HK-2 (cell line): ENCODE measurements around the gene TBC1D3G.
"Not testable (repeated sequence)": the region's sequence is repeated elsewhere in the genome, so short reads cannot be mapped to it uniquely, and the experiment has no call there.

Source experiments
- DNase-seq: peaks from one replicate; pipeline ENCODE4 v3.0.0-alpha.2; 2018; ENCODE audit not compliant: unreplicated experiment

The TBC1D3G gene

DNA sequence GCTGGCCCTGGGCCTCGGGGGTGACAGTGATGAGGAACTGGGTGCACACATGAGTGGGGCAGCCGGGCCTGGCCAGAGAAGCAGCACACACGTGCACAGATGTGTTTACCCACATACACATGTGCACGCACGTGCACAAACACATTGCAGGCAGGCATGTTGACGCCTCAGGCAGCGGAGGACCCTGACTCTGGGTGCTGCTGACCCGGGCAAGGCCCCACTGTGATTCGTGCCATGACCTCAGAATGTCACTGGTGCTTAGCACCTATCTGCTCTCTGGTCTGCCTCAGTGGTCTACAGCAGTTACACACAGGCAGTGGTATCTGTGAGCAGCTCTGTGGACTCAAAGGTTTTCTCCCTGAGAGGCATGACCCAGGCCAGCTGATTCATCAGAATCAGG is at the start of gene TBC1D3G:
TSS of gene TBC1D3G (plus strand) at position 301 of the 400 bp plus-strand sequence. CDS start 1,528 bp downstream, outside the sequence.
- not testable (repeated sequence) for DNase-seq

DNA sequence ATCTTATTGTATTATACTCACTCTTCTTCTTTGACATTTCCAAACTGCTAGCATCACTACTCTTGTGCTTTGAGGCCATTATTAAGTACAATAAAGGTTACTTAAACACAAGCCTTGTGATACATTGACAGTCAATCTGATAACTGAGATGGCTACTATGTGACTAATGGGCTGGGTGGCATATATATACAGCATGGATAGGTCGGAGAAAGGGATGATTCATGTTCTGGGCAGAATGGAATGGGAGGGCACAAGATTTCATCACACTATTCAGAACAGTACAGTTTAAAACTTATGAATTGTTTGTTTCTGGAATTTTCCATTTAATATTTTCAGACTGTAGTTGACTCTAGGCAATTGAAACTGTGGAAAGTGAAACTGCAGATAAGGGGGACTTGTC is 40.4 kb upstream of the TBC1D3G start:
- not testable (repeated sequence) for DNase-seq

DNA sequence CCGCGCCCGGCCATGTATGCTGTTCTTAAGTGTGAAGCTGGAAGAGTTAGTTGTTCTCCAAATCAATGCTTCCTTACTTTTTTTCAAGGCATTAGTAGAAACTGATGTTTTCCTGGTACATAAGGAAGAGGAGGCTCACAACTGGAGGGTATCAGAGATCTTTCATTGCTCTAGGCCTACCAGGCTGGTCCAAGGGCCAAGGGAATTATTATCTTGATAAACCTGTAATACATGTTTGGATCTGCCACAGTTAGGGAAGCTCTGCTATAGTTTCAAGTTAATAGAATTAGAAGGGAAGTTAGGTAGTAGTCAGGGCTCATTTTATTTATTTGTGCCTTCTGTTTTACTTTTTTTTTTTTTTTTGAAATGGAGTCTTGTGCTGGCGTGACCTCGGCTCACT is 39.5 kb upstream of the TBC1D3G start:
- not testable (repeated sequence) for DNase-seq

DNA sequence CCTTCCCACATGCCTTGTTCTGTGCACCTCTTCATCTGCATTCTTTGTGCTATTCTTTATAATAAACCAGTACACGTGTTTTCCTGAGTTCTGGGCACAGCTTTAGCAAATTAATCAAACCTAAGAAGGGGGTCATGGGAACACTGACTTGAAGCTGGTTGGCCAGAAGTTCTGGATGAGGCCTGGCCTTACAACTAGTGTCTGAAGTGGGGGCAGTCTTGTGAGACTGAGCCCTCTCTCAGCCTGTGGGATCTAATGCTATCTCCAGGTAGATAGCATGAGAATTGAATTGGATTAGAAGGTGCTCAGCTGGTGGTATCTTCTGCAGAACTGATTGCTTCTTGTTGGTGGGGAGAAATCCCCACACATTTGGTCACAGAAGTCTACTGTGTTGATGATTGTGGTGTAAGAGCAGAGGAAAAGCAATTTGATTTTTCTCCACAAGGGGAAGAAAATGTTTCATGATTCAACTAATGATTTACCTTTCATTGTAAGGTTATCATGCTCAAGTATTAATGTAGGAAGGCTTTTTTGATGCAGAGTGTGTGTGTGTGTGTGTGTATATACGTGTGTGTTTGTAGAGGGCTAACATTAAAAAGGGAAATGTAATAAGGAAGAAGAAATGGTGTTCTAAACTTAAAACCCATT is 33.6 kb upstream of the TBC1D3G start:
- DNase-seq = not testable (repeated sequence)

DNA sequence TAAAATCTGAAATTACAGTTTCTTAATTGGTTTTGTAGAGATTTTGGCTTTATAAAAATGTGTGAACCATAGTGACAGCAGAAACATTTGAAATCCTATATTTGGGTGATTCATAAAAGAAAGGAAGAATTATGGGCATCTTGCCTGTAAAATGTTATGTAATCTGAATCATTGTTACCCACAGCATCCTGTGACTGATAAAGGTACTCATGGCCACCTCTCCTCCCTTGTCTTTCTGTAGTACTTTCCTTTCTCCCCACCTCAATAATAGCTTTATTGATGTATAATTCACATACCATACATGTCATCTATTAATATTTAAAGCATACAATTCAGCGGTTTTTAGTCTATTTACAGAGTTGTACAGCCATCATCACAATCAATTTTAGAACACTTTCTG is 28.5 kb upstream of the TBC1D3G start:
- not testable (repeated sequence) for DNase-seq

DNA sequence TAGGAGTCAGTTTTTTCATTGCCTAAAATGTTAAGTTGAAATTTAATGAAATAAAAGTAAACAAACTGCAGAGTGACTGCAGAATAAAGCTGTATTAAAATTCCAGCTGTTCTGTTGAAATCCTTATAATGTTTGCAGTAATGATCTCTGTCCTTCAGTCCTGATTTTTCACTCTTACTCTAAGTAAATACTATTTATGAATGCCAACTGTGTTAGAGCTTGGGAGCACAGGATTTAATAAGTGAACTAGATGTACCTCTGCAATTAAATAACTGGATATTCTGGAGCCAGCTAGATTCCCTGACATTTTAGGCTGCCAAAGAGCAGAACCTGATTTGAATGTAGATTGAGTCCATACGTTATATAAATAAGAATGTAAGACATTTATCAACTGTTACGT is 7.9 kb upstream of the TBC1D3G start:
- DNase-seq = not testable (repeated sequence)

DNA sequence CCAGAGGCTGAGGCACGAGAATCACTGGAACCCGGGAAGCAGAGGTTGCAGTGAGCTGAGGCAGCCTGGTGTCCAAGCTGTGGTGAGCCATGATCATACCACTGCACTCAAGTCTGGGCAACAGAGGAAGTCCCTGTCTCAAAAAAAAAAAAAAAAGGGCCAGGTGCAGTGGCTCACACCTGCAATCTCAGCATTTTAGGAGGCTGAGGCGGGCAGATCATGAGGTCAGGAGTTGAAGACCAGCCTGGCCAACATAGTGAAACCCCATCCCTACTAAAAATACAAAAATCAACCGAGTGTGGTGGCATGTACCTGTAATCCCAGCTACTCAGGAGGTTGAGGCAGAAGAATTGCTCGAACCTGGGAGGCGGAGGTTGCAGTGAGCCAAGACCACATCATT is 38.8 kb downstream of the TBC1D3G start:
- not testable (repeated sequence) for DNase-seq

DNA sequence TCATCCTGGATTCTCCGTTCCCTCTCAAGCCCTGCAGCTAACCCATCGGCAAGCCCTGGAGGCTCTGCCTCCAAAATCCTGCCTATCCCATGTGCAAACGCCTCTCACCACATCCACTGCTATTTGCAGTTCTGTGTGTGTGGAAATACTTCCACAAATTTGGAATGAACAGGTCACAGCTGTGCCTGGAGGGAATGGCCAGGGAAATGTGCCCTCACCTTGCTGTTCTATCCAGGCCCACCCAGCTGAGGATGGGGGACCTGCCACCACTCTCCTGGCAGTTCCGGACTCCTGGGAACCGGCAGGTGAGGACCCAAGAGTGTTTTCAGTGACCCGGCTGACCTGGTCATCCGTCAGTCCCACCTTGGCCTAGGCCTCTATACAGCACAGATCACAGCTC is 52.3 kb downstream of the TBC1D3G start:
- DNase-seq = not testable (repeated sequence)
